Smooth muscle cell (in vitro differentiated cells): ENCODE data around the gene FKBP15. TPM values are rescaled to one million over a fixed set of nuclear protein-coding genes. Genes with fewer than 3 reads are reported as not detected.
"Not testable (repeated sequence)": the region's sequence is repeated elsewhere in the genome, so short reads cannot be mapped to it uniquely, and the experiment has no call there.

ENCODE experiments used
- DNase-seq: peaks from one replicate; lab custom pipeline; 2025; ENCODE audit not compliant: unreplicated experiment; lab: John Stamatoyannopoulos, UW
- H2AFZ ChIP-seq: fragments of 200-600 bp; sonication (generic); 2 replicates; pipeline ENCODE4 v1.6.0; 2016; ENCODE audit warnings: antibody characterized with exemption, low read depth, mild to moderate bottlenecking
- H3F3A ChIP-seq: fragments of 200-600 bp; sonication (generic); 2 replicates; pipeline ENCODE4 v1.6.0; 2017; ENCODE audit warnings: antibody characterized with exemption, low read depth
- H3K27ac ChIP-seq: fragments of 200-600 bp; sonication (generic); 2 replicates; pipeline ENCODE4 v1.5.1; 2016; ENCODE audit warnings: low read depth, mild to moderate bottlenecking
- H3K27me3 ChIP-seq: fragments of 200-600 bp; sonication (generic); 2 replicates; pipeline ENCODE4 v1.6.1; 2016; ENCODE audit warnings: low read depth, mild to moderate bottlenecking
- H3K36me3 ChIP-seq: fragments of 200-600 bp; sonication (generic); 2 replicates; pipeline ENCODE4 v1.5.1; 2016; ENCODE audit warnings: low read depth
- H3K4me1 ChIP-seq: fragments of 200-600 bp; sonication (generic); 2 replicates; pipeline ENCODE4 v1.5.1; 2016; ENCODE audit warnings: low read depth
- H3K4me2 ChIP-seq: fragments of 200-600 bp; sonication (generic); 2 replicates; pipeline ENCODE4 v1.6.0; 2016; ENCODE audit warnings: mild to moderate bottlenecking
- H3K4me3 ChIP-seq: fragments of 200-600 bp; sonication (generic); 2 replicates; pipeline ENCODE4 v1.5.1; 2016; ENCODE audit warnings: mild to moderate bottlenecking
- H3K79me2 ChIP-seq: fragments of 200-600 bp; sonication (generic); 2 replicates; pipeline ENCODE4 v1.6.0; 2016; ENCODE audit warnings: low read depth, mild to moderate bottlenecking
- H3K9ac ChIP-seq: fragments of 200-600 bp; sonication (generic); 2 replicates; pipeline ENCODE4 v1.6.0; 2016; ENCODE audit warnings: low read depth
- H3K9me3 ChIP-seq: fragments of 200-600 bp; sonication (generic); replicated peaks from 2 replicates; pipeline ENCODE4 v1.5.1; 2016; ENCODE audit warnings: low read depth
- H4K20me1 ChIP-seq: fragments of 200-600 bp; sonication (generic); 2 replicates; pipeline ENCODE4 v1.6.0; 2016; ENCODE audit warnings: low read depth
- WGBS: methylation state at CpG from one replicate; pipeline ENCODE4 v1.1.7; 2016; ENCODE audit warnings: low lambda C conversion rate; 5-methylcytosine and 5-hydroxymethylcytosine counted together
- polyA plus RNA-seq: library from polyadenylated mRNA; unstranded; fragments of >200 nt; fragmentation: Nextera tagmentation; extraction: Ambion mirVana; gene quantifications from 2 replicates; pipeline ENCODE4 v1.2.1, GENCODE V29; 2016
- total RNA-seq: library from RNA; depleted of rRNA; stranded (reverse); fragments of >200 nt; gene quantifications from 2 replicates; pipeline ENCODE4 v1.2.3, GENCODE V29; 2014
- TF ChIP-seq, protein P1 (sequence below): fragments of 200-600 bp; sonication (generic); IDR thresholded peaks from 2 replicates; pipeline ENCODE4 v1.5.1; 2017; ENCODE audit warnings: borderline replicate concordance, mild to moderate bottlenecking, antibody characterized with exemption; ENCODE audit not compliant: insufficient read depth, poor library complexity, severe bottlenecking

The FKBP15 gene
- total and polyA plus RNA-seq, 2 experiments from 2014 or later: 13.0 to 27.9 TPM

GRCh38 chr9:113250807-113251206, 29.7 kb upstream of the FKBP15 start:
- H3K27me3 ChIP-seq: no peaks in the 10 kb centered on the region
- no peaks in the 10 kb centered on the region for H3K4me1 ChIP-seq
- H2AFZ ChIP-seq: no peak overlapping the region
- TF ChIP-seq, protein P1, sequence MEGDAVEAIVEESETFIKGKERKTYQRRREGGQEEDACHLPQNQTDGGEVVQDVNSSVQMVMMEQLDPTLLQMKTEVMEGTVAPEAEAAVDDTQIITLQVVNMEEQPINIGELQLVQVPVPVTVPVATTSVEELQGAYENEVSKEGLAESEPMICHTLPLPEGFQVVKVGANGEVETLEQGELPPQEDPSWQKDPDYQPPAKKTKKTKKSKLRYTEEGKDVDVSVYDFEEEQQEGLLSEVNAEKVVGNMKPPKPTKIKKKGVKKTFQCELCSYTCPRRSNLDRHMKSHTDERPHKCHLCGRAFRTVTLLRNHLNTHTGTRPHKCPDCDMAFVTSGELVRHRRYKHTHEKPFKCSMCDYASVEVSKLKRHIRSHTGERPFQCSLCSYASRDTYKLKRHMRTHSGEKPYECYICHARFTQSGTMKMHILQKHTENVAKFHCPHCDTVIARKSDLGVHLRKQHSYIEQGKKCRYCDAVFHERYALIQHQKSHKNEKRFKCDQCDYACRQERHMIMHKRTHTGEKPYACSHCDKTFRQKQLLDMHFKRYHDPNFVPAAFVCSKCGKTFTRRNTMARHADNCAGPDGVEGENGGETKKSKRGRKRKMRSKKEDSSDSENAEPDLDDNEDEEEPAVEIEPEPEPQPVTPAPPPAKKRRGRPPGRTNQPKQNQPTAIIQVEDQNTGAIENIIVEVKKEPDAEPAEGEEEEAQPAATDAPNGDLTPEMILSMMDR: no peak
- no peak overlapping the region for H3K9ac ChIP-seq
- no peaks in the 10 kb centered on the region for H3F3A ChIP-seq
- H3K36me3 ChIP-seq: no peaks in the 10 kb centered on the region
- peaks cover 40% of the 10 kb centered on the region for H3K79me2 ChIP-seq
- no peaks in the 10 kb centered on the region for H3K9me3 ChIP-seq
- no peak overlapping the region for H3K27ac ChIP-seq
- no peak overlapping the region for H3K4me2 ChIP-seq
- no peak overlapping the region for H3K4me3 ChIP-seq
- WGBS: 97% methylated on average over 2 of the region's 2 CpGs
- peaks cover 74% of the 10 kb centered on the region for H4K20me1 ChIP-seq
- DNase-seq: no peak

DNA sequence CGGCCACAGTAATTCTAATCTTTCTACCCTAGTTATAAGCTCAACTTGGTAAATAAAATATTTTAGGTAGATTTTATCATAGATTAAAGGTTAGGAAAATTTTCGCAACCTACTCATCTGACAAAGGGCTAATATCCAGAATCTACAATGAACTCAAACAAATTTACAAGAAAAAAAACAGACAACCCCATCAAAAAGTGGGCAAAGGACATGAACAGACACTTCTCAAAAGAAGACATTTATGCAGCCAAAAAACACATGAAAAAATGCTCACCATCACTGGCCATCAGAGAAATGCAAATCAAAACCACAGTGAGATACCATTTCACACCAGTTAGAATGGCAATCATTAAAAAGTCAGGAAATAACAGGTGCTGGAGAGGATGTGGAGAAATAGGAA, 28.6 kb upstream of the FKBP15 start:
- not testable (repeated sequence) for H3F3A ChIP-seq, H3K4me1 ChIP-seq, DNase-seq, H3K27ac ChIP-seq, H3K27me3 ChIP-seq, H3K4me2 ChIP-seq, H3K9ac ChIP-seq, H3K36me3 ChIP-seq, H3K4me3 ChIP-seq, H3K9me3 ChIP-seq, H2AFZ ChIP-seq
- peaks cover 51% of the 10 kb centered on the region for H3K79me2 ChIP-seq
- 100% methylated on average over 2 of the region's 2 CpGs for WGBS
- H4K20me1 ChIP-seq: peaks cover 76% of the 10 kb centered on the region

DNA sequence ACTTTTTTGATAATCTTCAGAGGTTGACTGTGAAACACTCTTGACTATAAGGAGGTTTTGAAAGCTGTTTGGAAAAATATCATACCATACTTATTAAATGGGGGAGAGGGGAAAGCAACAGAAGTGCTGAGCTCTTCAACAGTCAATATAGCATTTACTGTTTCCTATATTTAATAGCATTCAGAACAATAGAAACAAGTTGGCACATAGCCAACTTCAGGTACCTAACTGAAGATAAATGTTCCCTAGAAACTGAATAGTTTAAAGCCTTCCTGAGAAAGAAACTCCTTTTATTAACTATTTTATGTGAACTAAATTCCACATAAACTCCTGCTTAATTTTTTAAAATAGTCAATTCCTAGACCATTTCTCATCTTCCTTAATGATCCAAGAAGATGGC, 26.6 kb upstream of the FKBP15 start:
- H2AFZ ChIP-seq: no peak overlapping the region
- no peaks in the 10 kb centered on the region for H3K9me3 ChIP-seq
- no peaks in the 10 kb centered on the region for H3K27me3 ChIP-seq
- H3K4me3 ChIP-seq: no peak overlapping the region
- no peaks in the 10 kb centered on the region for H3K4me1 ChIP-seq
- H3K36me3 ChIP-seq: no peaks in the 10 kb centered on the region
- peaks cover 79% of the 10 kb centered on the region for H4K20me1 ChIP-seq
- no peaks in the 10 kb centered on the region for H3F3A ChIP-seq
- DNase-seq: no peak
- H3K27ac ChIP-seq: no peak overlapping the region
- TF ChIP-seq, protein P1: no peak
- H3K9ac ChIP-seq: no peak overlapping the region
- H3K4me2 ChIP-seq: no peak overlapping the region
- peaks cover 58% of the 10 kb centered on the region for H3K79me2 ChIP-seq

- Histone ChIP-seq H3K4me1 (no peaks in the 10 kb centered on the region), H3K4me3 (no peak overlapping the region), H3K9ac (no peak overlapping the region), H2AFZ (no peak overlapping the region), H3K27ac (no peak overlapping the region), H3K36me3 (no peaks in the 10 kb centered on the region), H3K79me2 (peaks cover 51% of the 10 kb centered on the region), H3K9me3 (no peaks in the 10 kb centered on the region), H3K4me2 (no peak overlapping the region), H4K20me1 (peaks cover 79% of the 10 kb centered on the region), H3K27me3 (no peaks in the 10 kb centered on the region), H3F3A (no peaks in the 10 kb centered on the region)
- 94% methylated on average over 6 of the region's 6 CpGs for WGBS
- DNase-seq: no peak
- TF ChIP-seq, protein P1: no peak
Observed at GRCh38 chr9:113246928-113247327, 25.9 kb upstream of the FKBP15 start.
